SKM-1 treated with dmso at 0.1 percent for 144 hours (cell line): Measurements from ENCODE around the gene SDR42E2.
"Not testable (repeated sequence)": the region's sequence is repeated elsewhere in the genome, so short reads cannot be mapped to it uniquely, and the experiment has no call there.

ENCODE experiments used
- DNase-seq: peaks from one replicate; lab custom pipeline; 2025; ENCODE audit not compliant: unreplicated experiment; lab: John Stamatoyannopoulos, UW

The SDR42E2 gene

GRCh38 chr16:22161999-22162655 is at the start of gene SDR42E2:
Gene SDR42E2, plus strand, starts transcription at chr16:22162506. Its CDS starts 3,077 bp downstream, at chr16:22165583.
- no peak for DNase-seq

GRCh38 chr16:22116095-22116700 is 46.1 kb upstream of the SDR42E2 start:
- no peak for DNase-seq

GRCh38 chr16:22117609-22118008 is 44.7 kb upstream of the SDR42E2 start:
- no peak for DNase-seq

- DNase-seq = no peak
Measured at GRCh38 chr16:22120440-22120839, 41.9 kb upstream of the SDR42E2 start.

- DNase-seq = no peak
Measured at GRCh38 chr16:22122239-22122638, 40.1 kb upstream of the SDR42E2 start.

- peak; percentile 73 for DNase-seq
Measured at GRCh38 chr16:22123146-22123545, 39.2 kb upstream of the SDR42E2 start.

- DNase-seq = no peak
Measured at GRCh38 chr16:22123759-22124490, 38.4 kb upstream of the SDR42E2 start.

- no peak for DNase-seq
Measured at GRCh38 chr16:22124583-22125284, 37.6 kb upstream of the SDR42E2 start.

GRCh38 chr16:22126037-22126558 is 36.2 kb upstream of the SDR42E2 start:
- no peak for DNase-seq

GRCh38 chr16:22128537-22128936 is 33.8 kb upstream of the SDR42E2 start:
- DNase-seq = not testable (repeated sequence)

GRCh38 chr16:22130528-22130927 is 31.8 kb upstream of the SDR42E2 start:
- DNase-seq = no peak

- no peak for DNase-seq
Measured at GRCh38 chr16:22132801-22133200, 29.5 kb upstream of the SDR42E2 start.

- no peak for DNase-seq
Measured at GRCh38 chr16:22138482-22138881, 23.8 kb upstream of the SDR42E2 start.

GRCh38 chr16:22139008-22139407 is 23.3 kb upstream of the SDR42E2 start:
- DNase-seq = no peak

GRCh38 chr16:22139732-22140131 is 22.6 kb upstream of the SDR42E2 start:
- DNase-seq = no peak

- no peak for DNase-seq
Measured at GRCh38 chr16:22141767-22142166, 20.5 kb upstream of the SDR42E2 start.

GRCh38 chr16:22144520-22144919 is 17.8 kb upstream of the SDR42E2 start:
- DNase-seq = no peak

GRCh38 chr16:22147853-22148252 is 14.5 kb upstream of the SDR42E2 start:
- DNase-seq = no peak

GRCh38 chr16:22151246-22151998 is 10.9 kb upstream of the SDR42E2 start:
- no peak for DNase-seq

- no peak for DNase-seq
Measured at GRCh38 chr16:22152316-22152715, 10.0 kb upstream of the SDR42E2 start.

- not testable (repeated sequence) for DNase-seq
Measured at GRCh38 chr16:22153078-22153477, 9.2 kb upstream of the SDR42E2 start.
